ENCODE results near the gene COL11A1.
"Not testable (repeated sequence)": the region's sequence is repeated elsewhere in the genome, so short reads cannot be mapped to it uniquely, and the experiment has no call there.

Gene COL11A1

DNA sequence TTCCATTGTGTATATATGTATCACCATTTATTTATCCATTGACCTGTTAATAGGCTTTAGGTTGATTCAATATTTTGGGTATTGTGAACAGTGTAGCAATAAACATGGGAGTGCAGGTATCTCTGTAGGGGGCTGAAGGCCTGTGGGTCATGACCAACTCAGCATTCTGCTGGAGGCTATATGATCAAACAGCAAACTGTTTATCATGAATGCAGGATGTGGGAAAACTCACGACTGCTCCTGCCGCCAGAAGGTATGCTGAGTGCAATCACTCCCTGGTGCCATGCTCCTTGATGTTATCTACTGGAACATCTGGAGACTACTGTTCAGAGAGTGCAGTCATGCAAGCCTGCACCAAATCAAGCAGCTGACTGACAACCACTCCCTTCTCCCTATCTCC is 275.2 kb downstream of the COL11A1 start:
- Histone ChIP-seq H3K4me2 (ENCODE audit: low read length) (no peak overlapping the region), H3K23ac (ENCODE audit: low read length) (no peak overlapping the region), H3K4ac (ENCODE audit: low read depth, low read length) (no peak overlapping the region), H3K18ac (ENCODE audit: low read length) (no peak overlapping the region), H3K27ac (ENCODE audit: low read depth, low read length) (no peak overlapping the region), H2BK120ac (ENCODE audit: low read depth, low read length) (no peak overlapping the region), H4K8ac (ENCODE audit: low read depth, low read length) (no peak overlapping the region), H2AK5ac (ENCODE audit: low read length) (no peak overlapping the region), H3K9ac (ENCODE audit: low read length) (no peak overlapping the region), H3K27me3 (ENCODE audit: insufficient read depth, low read length, poor library complexity) (no peaks in the 10 kb centered on the region), H2BK15ac (replicated peaks; ENCODE audit: low read depth) (no peak overlapping the region), H3K4me1 (ENCODE audit: control insufficient read depth, low read depth, low read length) (no peaks in the 10 kb centered on the region), H3K4me3 (ENCODE audit: low read length) (no peak overlapping the region), H3K36me3 (ENCODE audit: control insufficient read depth, insufficient read depth, low read length) (no peaks in the 10 kb centered on the region), H3K79me1 (ENCODE audit: low read length) (no peaks in the 10 kb centered on the region), H3K79me2 (ENCODE audit: control insufficient read depth, insufficient read depth, low read length) (no peaks in the 10 kb centered on the region), H3K56ac (ENCODE audit: low read length) (no peak overlapping the region), H4K5ac (ENCODE audit: low read length) (no peak overlapping the region), H2BK5ac (ENCODE audit: low read length) (no peak overlapping the region)
- no peak for DNase-seq
- WGBS (ENCODE audit: extremely low coverage, insufficient coverage, low lambda C conversion rate): no CpG with 5 or more reads among the region's 2 CpGs

DNA sequence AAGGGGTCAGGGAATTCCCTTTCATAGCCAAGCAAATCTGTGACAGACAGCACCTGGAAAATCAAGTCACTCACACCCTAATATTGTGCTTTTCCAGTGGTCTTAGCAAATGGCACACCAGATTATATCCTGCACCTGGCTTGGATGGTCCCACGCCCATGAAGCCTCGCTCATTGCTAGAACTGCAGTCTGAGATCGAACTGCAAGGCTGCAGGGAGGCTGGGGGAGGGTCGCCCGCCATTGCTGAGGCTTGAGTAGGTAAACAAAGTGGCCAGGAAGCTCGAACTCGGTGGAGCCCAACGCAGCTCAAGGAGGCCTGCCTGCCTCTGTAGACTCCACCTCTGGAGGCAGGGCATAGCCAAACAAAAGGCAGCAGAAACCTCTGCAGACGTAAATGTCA is 281.6 kb downstream of the COL11A1 start:
- not testable (repeated sequence) for H3K9ac ChIP-seq (ENCODE audit: low read length); DNase-seq; H2BK15ac ChIP-seq (replicated peaks; ENCODE audit: low read depth); H3K4ac ChIP-seq (ENCODE audit: low read depth, low read length); H3K27me3 ChIP-seq (ENCODE audit: insufficient read depth, low read length, poor library complexity); H3K4me1 ChIP-seq (ENCODE audit: control insufficient read depth, low read depth, low read length); H3K79me2 ChIP-seq (ENCODE audit: control insufficient read depth, insufficient read depth, low read length); H2BK5ac ChIP-seq (ENCODE audit: low read length); H3K27ac ChIP-seq (ENCODE audit: low read depth, low read length); H2AK5ac ChIP-seq (ENCODE audit: low read length); H3K4me3 ChIP-seq (ENCODE audit: low read length); H3K23ac ChIP-seq (ENCODE audit: low read length); H4K8ac ChIP-seq (ENCODE audit: low read depth, low read length); H3K36me3 ChIP-seq (ENCODE audit: control insufficient read depth, insufficient read depth, low read length); H2BK120ac ChIP-seq (ENCODE audit: low read depth, low read length); H4K5ac ChIP-seq (ENCODE audit: low read length); H3K79me1 ChIP-seq (ENCODE audit: low read length); H3K56ac ChIP-seq (ENCODE audit: low read length); H3K4me2 ChIP-seq (ENCODE audit: low read length); H3K18ac ChIP-seq (ENCODE audit: low read length)
- no CpG with 5 or more reads among the region's 9 CpGs for WGBS (ENCODE audit: extremely low coverage, insufficient coverage, low lambda C conversion rate)

All from mesendoderm (in vitro differentiated cells).